ENCODE results near the gene ATP11C.
"Not testable (repeated sequence)": the region's sequence is repeated elsewhere in the genome, so short reads cannot be mapped to it uniquely, and the experiment has no call there.

ATP11C gene

DNA sequence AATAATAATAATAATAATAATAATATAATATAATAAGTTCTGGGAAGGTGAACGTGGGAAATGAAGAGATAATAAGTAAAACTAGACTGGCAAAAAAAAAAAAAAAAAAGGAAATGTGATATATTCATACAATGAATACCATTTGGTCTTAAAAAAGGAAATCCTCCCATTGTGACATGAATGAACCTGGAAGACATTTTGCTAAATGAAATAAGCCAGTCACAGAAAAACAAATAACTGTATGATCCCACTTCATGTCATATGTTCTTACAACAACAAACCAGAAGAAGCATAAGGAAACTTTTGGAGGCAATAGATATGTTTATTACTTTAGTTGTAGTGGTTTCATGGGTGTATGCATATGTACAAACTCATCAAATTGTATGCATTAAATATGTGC lies 63.1 kb downstream of the ATP11C start:
- Histone ChIP-seq H3K4me1 (ENCODE audit: control insufficient read depth, low read length) (no peaks in the 10 kb centered on the region), H3K27ac (ENCODE audit: low read depth, low read length) (no peak overlapping the region), H3K4me3 (ENCODE audit: low read length) (no peak overlapping the region), H3K79me2 (ENCODE audit: control insufficient read depth, low read length) (no peaks in the 10 kb centered on the region), H3F3A (ENCODE audit: control insufficient read depth, insufficient read depth) (no peaks in the 10 kb centered on the region), H3K9me2 (replicated peaks; ENCODE audit: control insufficient read depth, low read length) (no peaks in the 10 kb centered on the region), H3K9me3 (ENCODE audit: control insufficient read depth, insufficient read depth, low read length) (no peaks in the 10 kb centered on the region), H4K20me1 (ENCODE audit: control insufficient read depth, insufficient read depth, low read depth, low read length) (no peaks in the 10 kb centered on the region), H3K27me3 (ENCODE audit: control insufficient read depth, low read length) (no peaks in the 10 kb centered on the region), H3K36me3 (ENCODE audit: control insufficient read depth, low read length) (no peaks in the 10 kb centered on the region), H3K4me2 (ENCODE audit: low read length) (no peak overlapping the region)
- TF ChIP-seq, protein P1, sequence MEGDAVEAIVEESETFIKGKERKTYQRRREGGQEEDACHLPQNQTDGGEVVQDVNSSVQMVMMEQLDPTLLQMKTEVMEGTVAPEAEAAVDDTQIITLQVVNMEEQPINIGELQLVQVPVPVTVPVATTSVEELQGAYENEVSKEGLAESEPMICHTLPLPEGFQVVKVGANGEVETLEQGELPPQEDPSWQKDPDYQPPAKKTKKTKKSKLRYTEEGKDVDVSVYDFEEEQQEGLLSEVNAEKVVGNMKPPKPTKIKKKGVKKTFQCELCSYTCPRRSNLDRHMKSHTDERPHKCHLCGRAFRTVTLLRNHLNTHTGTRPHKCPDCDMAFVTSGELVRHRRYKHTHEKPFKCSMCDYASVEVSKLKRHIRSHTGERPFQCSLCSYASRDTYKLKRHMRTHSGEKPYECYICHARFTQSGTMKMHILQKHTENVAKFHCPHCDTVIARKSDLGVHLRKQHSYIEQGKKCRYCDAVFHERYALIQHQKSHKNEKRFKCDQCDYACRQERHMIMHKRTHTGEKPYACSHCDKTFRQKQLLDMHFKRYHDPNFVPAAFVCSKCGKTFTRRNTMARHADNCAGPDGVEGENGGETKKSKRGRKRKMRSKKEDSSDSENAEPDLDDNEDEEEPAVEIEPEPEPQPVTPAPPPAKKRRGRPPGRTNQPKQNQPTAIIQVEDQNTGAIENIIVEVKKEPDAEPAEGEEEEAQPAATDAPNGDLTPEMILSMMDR (IDR thresholded peaks at IDR 0.05; ENCODE audit: low read depth, low read length, poor library complexity, severe bottlenecking), result no peak
- no peak for TF ChIP-seq EZH2phosphoT487 (IDR thresholded peaks at IDR 0.05; ENCODE audit: borderline replicate concordance, low read length)

DNA sequence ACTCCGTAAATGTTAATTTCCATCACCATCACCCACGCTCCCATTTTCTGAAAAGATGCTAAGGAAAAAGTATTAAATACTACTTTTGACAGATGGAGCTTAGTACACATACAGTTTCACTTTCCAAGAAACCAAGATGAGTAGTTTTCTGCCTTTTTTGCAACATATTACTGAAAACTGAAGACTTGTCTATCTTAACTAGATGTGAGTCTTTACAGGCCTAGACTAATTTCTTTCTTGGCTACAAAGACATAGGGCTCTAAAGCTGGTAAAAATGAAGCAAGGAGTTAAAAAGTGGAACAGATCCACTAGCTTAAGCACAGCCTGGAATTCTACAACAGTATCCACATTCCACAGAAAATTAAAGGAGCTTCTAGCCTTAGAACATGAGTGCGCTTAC lies 68.2 kb downstream of the ATP11C start:
- H3K36me3 ChIP-seq (ENCODE audit: control insufficient read depth, low read length), result no peaks in the 10 kb centered on the region
- H3K9me2 ChIP-seq (replicated peaks; ENCODE audit: control insufficient read depth, low read length), result no peaks in the 10 kb centered on the region
- TF ChIP-seq EZH2phosphoT487 (IDR thresholded peaks at IDR 0.05; ENCODE audit: borderline replicate concordance, low read length), result no peak
- TF ChIP-seq, protein P1 (IDR thresholded peaks at IDR 0.05; ENCODE audit: low read depth, low read length, poor library complexity, severe bottlenecking), result no peak
- H3K9me3 ChIP-seq (ENCODE audit: control insufficient read depth, insufficient read depth, low read length), result no peaks in the 10 kb centered on the region
- H3K27me3 ChIP-seq (ENCODE audit: control insufficient read depth, low read length), result no peaks in the 10 kb centered on the region
- H3K4me1 ChIP-seq (ENCODE audit: control insufficient read depth, low read length), result no peaks in the 10 kb centered on the region
- no peaks in the 10 kb centered on the region for H3F3A ChIP-seq (ENCODE audit: control insufficient read depth, insufficient read depth)
- H3K79me2 ChIP-seq (ENCODE audit: control insufficient read depth, low read length), result no peaks in the 10 kb centered on the region
- H3K27ac ChIP-seq (ENCODE audit: low read depth, low read length), result no peak overlapping the region
- no peak overlapping the region for H3K4me3 ChIP-seq (ENCODE audit: low read length)
- H4K20me1 ChIP-seq (ENCODE audit: control insufficient read depth, insufficient read depth, low read depth, low read length), result no peaks in the 10 kb centered on the region
- no peak overlapping the region for H3K4me2 ChIP-seq (ENCODE audit: low read length)

DNA sequence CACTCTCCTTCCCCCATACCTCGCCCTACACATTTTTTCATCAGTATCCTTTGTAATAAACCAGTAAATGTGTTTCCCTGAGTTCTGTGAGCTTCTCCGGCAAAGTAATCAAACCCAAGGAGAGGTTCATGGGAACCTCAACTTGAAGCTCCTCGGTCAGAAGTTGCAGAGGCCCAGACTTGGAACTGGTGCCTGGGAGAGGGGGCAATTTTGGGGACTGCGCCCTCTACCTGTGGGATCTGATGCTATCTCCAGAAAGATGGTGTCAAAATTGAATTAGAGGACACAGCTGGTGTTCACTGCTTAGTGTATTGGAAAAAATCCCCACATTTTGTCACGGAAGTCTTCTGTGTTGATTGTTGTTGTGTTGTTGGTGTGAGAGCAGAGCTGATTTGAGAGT lies 70.6 kb downstream of the ATP11C start:
- no peak overlapping the region for H3K27ac ChIP-seq (ENCODE audit: low read depth, low read length)
- no peaks in the 10 kb centered on the region for H3K27me3 ChIP-seq (ENCODE audit: control insufficient read depth, low read length)
- TF ChIP-seq, protein P1 (IDR thresholded peaks at IDR 0.05; ENCODE audit: low read depth, low read length, poor library complexity, severe bottlenecking), result peak; percentile 24
- no peak for TF ChIP-seq EZH2phosphoT487 (IDR thresholded peaks at IDR 0.05; ENCODE audit: borderline replicate concordance, low read length)
- no peaks in the 10 kb centered on the region for H3K4me1 ChIP-seq (ENCODE audit: control insufficient read depth, low read length)
- H3K9me3 ChIP-seq (ENCODE audit: control insufficient read depth, insufficient read depth, low read length), result no peaks in the 10 kb centered on the region
- no peaks in the 10 kb centered on the region for H3K9me2 ChIP-seq (replicated peaks; ENCODE audit: control insufficient read depth, low read length)
- H3K4me2 ChIP-seq (ENCODE audit: low read length), result no peak overlapping the region
- H3K36me3 ChIP-seq (ENCODE audit: control insufficient read depth, low read length), result no peaks in the 10 kb centered on the region
- no peaks in the 10 kb centered on the region for H4K20me1 ChIP-seq (ENCODE audit: control insufficient read depth, insufficient read depth, low read depth, low read length)
- no peaks in the 10 kb centered on the region for H3F3A ChIP-seq (ENCODE audit: control insufficient read depth, insufficient read depth)
- H3K79me2 ChIP-seq (ENCODE audit: control insufficient read depth, low read length), result no peaks in the 10 kb centered on the region
- no peak overlapping the region for H3K4me3 ChIP-seq (ENCODE audit: low read length)

DNA sequence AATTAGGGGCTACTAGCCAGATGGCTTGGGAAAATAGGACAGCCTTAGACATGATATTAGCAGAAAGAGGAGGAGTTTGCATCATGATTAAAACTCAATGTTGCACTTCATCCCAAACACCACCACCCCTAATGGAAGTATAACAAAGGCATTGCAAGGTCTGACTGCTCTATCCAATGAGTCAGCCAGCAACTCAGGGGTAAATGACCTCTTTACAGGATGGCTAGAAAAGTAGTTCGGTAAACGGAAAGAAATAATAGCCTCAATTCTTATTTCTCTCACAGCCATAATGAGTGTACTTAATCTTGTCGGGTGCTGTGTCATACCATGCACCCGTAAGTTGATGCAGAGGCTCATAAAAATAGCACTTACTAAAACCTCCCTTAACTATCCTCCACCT lies 76.0 kb downstream of the ATP11C start:
- H3K27ac ChIP-seq (ENCODE audit: low read depth, low read length); H4K20me1 ChIP-seq (ENCODE audit: control insufficient read depth, insufficient read depth, low read depth, low read length); H3K4me1 ChIP-seq (ENCODE audit: control insufficient read depth, low read length); H3K4me2 ChIP-seq (ENCODE audit: low read length); H3K27me3 ChIP-seq (ENCODE audit: control insufficient read depth, low read length); H3F3A ChIP-seq (ENCODE audit: control insufficient read depth, insufficient read depth); H3K36me3 ChIP-seq (ENCODE audit: control insufficient read depth, low read length); H3K9me3 ChIP-seq (ENCODE audit: control insufficient read depth, insufficient read depth, low read length); H3K4me3 ChIP-seq (ENCODE audit: low read length); H3K9me2 ChIP-seq (replicated peaks; ENCODE audit: control insufficient read depth, low read length); H3K79me2 ChIP-seq (ENCODE audit: control insufficient read depth, low read length): not testable (repeated sequence)
